GM19463 (cell line): Measurements from ENCODE around the gene ADIPOR2.
"Not testable (repeated sequence)": the region's sequence is repeated elsewhere in the genome, so short reads cannot be mapped to it uniquely, and the experiment has no call there.

Experiments
- ATAC-seq: cut with Tn5 transposase; IDR thresholded peaks from one replicate; pipeline ENCODE4 v1.9.1; 2021; ENCODE audit warnings: mild to moderate bottlenecking, moderate library complexity; ENCODE audit not compliant: unreplicated experiment

Gene ADIPOR2

GRCh38 chr12:1663440-1664132, 27.3 kb upstream of the ADIPOR2 start:
- ATAC-seq: no peak

GRCh38 chr12:1665366-1665765, 25.5 kb upstream of the ADIPOR2 start:
- no peak for ATAC-seq

- ATAC-seq: no peak
Measured at GRCh38 chr12:1666215-1666614, 24.7 kb upstream of the ADIPOR2 start.

GRCh38 chr12:1666685-1667162, 24.1 kb upstream of the ADIPOR2 start:
- no peak for ATAC-seq

GRCh38 chr12:1668833-1669543, 21.9 kb upstream of the ADIPOR2 start:
- no peak for ATAC-seq

GRCh38 chr12:1670358-1671268, 20.3 kb upstream of the ADIPOR2 start:
- ATAC-seq: no peak

GRCh38 chr12:1676043-1676442, 14.8 kb upstream of the ADIPOR2 start:
- ATAC-seq: no peak

GRCh38 chr12:1680804-1681492, 9.9 kb upstream of the ADIPOR2 start:
- no peak for ATAC-seq

- ATAC-seq: no peak
Measured at GRCh38 chr12:1681493-1681807, 9.4 kb upstream of the ADIPOR2 start.

GRCh38 chr12:1688086-1688710, 2.7 kb upstream of the ADIPOR2 start:
- ATAC-seq: no peak

- peak; percentile 20 for ATAC-seq
Measured at GRCh38 chr12:1691123-1692007, 495 bp downstream of the ADIPOR2 start.

- no peak for ATAC-seq
Measured at GRCh38 chr12:1692226-1692625, 1.4 kb downstream of the ADIPOR2 start.

GRCh38 chr12:1692895-1693610, 2.2 kb downstream of the ADIPOR2 start:
- no peak for ATAC-seq

- ATAC-seq: not testable (repeated sequence)
Measured at GRCh38 chr12:1695097-1695496, 4.2 kb downstream of the ADIPOR2 start.

GRCh38 chr12:1695886-1696670, 5.2 kb downstream of the ADIPOR2 start:
- ATAC-seq: no peak

- ATAC-seq: no peak
Measured at GRCh38 chr12:1696800-1697199, 5.9 kb downstream of the ADIPOR2 start.

GRCh38 chr12:1697271-1697670, 6.4 kb downstream of the ADIPOR2 start:
- ATAC-seq: no peak

GRCh38 chr12:1698720-1699119, 7.8 kb downstream of the ADIPOR2 start:
- ATAC-seq: no peak
